DMS114 treated with DMSO at 0.1 percent for 48 hours (cell line): ENCODE data around the gene BUB1.
"Not testable (repeated sequence)": the region's sequence is repeated elsewhere in the genome, so short reads cannot be mapped to it uniquely, and the experiment has no call there.

Experiments
- DNase-seq: peaks from one replicate; lab custom pipeline; 2025; ENCODE audit not compliant: unreplicated experiment; lab: John Stamatoyannopoulos, UW

BUB1 gene

GRCh38 chr2:110677530-110678456 lies at the start of gene BUB1:
BUB1 (minus strand) TSS chr2:110678063; CDS start chr2:110677995, 68 bp downstream.
- peak; percentile 81 for DNase-seq

- no peak for DNase-seq
Measured at GRCh38 chr2:110726285-110726684, 48.4 kb upstream of the BUB1 start.

- DNase-seq: no peak
Measured at GRCh38 chr2:110725859-110726258, 48.0 kb upstream of the BUB1 start.

- no peak for DNase-seq
Measured at GRCh38 chr2:110725370-110725769, 47.5 kb upstream of the BUB1 start.

GRCh38 chr2:110724820-110725219 lies 47.0 kb upstream of the BUB1 start:
- DNase-seq: no peak

- no peak for DNase-seq
Measured at GRCh38 chr2:110720547-110720946, 42.7 kb upstream of the BUB1 start.

GRCh38 chr2:110718990-110719389 lies 41.1 kb upstream of the BUB1 start:
- DNase-seq: no peak

- DNase-seq: no peak
Measured at GRCh38 chr2:110718382-110718781, 40.5 kb upstream of the BUB1 start.

- DNase-seq: no peak
Measured at GRCh38 chr2:110717734-110718133, 39.9 kb upstream of the BUB1 start.

GRCh38 chr2:110716959-110717645 lies 39.2 kb upstream of the BUB1 start:
- no peak for DNase-seq

- no peak for DNase-seq
Measured at GRCh38 chr2:110714452-110715224, 36.8 kb upstream of the BUB1 start.

- DNase-seq: no peak
Measured at GRCh38 chr2:110713513-110714362, 35.9 kb upstream of the BUB1 start.

- no peak for DNase-seq
Measured at GRCh38 chr2:110712737-110713136, 34.9 kb upstream of the BUB1 start.

- no peak for DNase-seq
Measured at GRCh38 chr2:110708455-110708854, 30.6 kb upstream of the BUB1 start.

- no peak for DNase-seq
Measured at GRCh38 chr2:110707386-110707965, 29.6 kb upstream of the BUB1 start.

GRCh38 chr2:110702514-110703380 lies 24.9 kb upstream of the BUB1 start:
- DNase-seq: no peak

GRCh38 chr2:110698253-110698652 lies 20.4 kb upstream of the BUB1 start:
- DNase-seq: not testable (repeated sequence)

GRCh38 chr2:110695146-110695898 lies 17.5 kb upstream of the BUB1 start:
- not testable (repeated sequence) for DNase-seq
